Suprapubic skin (tissue), 3 donors: ENCODE data around the gene NCAPD3.

Experiments used
- POLR2A ChIP-seq, 2 donors: fragments of 450-650 bp; IDR thresholded peaks; one replicate each; pipeline ENCODE4 v1.6.1; 2017; ENCODE audit warnings: antibody characterized with exemption in 2 of 2, mild to moderate bottlenecking in 2 of 2, moderate library complexity in 2 of 2
- TF ChIP-seq, protein P1 (sequence below), 2 donors: fragments of 200-600 bp in 1 of 2; fragments of 450-650 bp in 1 of 2; sonication (generic) in 1 of 2; IDR thresholded peaks; one replicate each; pipeline ENCODE4 v1.5.1; 2016 to 2019; ENCODE audit warnings: antibody characterized with exemption in 2 of 2, mild to moderate bottlenecking in 1 of 2, moderate library complexity in 1 of 2

DNA sequence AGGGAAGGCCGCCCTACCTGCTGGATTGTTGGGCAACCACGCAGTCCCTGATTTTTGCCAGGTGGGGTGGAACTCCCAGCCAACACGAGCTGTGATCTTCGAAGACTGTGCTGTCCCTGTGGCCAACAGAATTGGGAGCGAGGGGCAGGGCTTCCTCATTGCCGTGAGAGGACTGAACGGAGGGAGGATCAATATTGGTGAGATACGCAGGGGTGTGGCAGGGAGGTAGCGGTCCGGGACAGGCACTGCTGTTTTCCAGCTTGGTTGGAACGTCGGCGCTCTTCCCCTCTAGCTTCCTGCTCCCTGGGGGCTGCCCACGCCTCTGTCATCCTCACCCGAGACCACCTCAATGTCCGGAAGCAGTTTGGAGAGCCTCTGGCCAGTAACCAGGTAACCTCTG lies 37.2 kb upstream of the NCAPD3 start:
- no peak for TF ChIP-seq POLR2A (IDR thresholded peaks at IDR 0.05)
- TF ChIP-seq, protein P1, sequence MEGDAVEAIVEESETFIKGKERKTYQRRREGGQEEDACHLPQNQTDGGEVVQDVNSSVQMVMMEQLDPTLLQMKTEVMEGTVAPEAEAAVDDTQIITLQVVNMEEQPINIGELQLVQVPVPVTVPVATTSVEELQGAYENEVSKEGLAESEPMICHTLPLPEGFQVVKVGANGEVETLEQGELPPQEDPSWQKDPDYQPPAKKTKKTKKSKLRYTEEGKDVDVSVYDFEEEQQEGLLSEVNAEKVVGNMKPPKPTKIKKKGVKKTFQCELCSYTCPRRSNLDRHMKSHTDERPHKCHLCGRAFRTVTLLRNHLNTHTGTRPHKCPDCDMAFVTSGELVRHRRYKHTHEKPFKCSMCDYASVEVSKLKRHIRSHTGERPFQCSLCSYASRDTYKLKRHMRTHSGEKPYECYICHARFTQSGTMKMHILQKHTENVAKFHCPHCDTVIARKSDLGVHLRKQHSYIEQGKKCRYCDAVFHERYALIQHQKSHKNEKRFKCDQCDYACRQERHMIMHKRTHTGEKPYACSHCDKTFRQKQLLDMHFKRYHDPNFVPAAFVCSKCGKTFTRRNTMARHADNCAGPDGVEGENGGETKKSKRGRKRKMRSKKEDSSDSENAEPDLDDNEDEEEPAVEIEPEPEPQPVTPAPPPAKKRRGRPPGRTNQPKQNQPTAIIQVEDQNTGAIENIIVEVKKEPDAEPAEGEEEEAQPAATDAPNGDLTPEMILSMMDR (IDR thresholded peaks at IDR 0.05) = no peak
